GM12801 (cell line): Measurements from ENCODE around the gene WASF2.

Experiments used
- TF ChIP-seq, protein P1 (sequence below): IDR thresholded peaks from one replicate; pipeline ENCODE4 v1.5.1; 2011; ENCODE audit warnings: control low read depth; ENCODE audit not compliant: insufficient read length; ENCODE audit errors: extremely low read depth

WASF2 gene

DNA sequence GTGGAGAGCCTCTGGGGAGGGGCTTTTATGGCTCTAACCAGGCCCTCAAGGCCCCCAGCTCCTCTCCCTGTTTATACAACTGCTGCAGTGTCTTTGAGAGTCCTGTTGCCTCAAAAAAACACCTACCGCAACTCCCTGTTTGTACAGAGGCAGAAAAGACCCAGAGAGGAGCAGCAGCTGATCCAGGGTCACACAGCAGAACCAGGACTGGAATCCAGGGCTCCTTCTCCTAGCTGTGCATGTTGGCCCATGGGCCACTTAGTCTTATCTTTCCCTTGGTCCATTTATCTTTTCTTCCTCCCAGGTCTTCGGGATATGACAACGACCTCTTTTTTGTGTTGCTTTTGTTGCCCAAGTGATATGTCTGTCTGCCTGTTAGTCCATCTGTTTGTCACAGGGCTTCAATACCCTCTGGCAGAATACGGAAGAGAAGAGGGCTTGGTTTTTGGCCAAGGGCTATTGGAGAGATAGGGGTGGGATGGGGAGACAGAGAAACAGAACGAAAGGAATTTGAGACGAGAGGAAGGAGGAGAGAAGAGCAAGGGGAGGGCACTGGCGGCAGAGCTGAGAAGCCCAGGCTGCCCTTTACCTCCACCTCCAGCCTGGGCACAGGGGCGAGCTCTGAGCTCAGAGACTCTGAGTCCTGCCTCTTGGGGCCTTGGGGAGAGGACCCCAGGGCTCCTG lies 33.5 kb upstream of the WASF2 start:
- TF ChIP-seq, protein P1, sequence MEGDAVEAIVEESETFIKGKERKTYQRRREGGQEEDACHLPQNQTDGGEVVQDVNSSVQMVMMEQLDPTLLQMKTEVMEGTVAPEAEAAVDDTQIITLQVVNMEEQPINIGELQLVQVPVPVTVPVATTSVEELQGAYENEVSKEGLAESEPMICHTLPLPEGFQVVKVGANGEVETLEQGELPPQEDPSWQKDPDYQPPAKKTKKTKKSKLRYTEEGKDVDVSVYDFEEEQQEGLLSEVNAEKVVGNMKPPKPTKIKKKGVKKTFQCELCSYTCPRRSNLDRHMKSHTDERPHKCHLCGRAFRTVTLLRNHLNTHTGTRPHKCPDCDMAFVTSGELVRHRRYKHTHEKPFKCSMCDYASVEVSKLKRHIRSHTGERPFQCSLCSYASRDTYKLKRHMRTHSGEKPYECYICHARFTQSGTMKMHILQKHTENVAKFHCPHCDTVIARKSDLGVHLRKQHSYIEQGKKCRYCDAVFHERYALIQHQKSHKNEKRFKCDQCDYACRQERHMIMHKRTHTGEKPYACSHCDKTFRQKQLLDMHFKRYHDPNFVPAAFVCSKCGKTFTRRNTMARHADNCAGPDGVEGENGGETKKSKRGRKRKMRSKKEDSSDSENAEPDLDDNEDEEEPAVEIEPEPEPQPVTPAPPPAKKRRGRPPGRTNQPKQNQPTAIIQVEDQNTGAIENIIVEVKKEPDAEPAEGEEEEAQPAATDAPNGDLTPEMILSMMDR: no peak

- TF ChIP-seq, protein P1: no peak
Measured at GRCh38 chr1:27522432-27523336, 32.7 kb upstream of the WASF2 start.

DNA sequence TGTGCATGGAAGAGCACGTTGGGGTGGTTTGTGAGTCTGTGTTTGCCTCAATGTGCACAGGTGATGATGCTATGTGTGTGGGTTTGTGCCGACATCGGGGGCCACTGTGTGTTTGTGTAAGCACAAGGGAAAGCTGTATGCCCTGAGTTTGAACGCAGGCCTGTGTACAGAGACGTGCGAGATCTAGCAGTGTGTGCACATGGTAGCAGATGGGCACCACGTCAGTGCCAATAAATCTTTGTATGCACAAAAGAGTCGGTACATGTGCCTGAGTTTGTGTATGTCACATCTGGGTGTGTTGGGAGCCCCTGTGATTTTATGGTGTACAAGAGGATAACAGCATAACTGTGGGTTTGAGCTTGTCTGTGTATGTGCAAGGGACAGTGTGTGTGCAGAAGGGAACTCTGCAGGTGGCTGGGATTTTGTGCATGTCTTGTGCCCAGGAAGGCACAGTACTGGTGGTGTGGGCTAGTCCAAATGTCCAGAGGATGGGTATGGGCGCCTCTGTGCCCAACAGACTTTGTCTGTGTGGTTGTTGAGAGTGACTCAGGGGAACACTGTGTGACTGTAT lies 32.0 kb upstream of the WASF2 start:
- TF ChIP-seq, protein P1: no peak

DNA sequence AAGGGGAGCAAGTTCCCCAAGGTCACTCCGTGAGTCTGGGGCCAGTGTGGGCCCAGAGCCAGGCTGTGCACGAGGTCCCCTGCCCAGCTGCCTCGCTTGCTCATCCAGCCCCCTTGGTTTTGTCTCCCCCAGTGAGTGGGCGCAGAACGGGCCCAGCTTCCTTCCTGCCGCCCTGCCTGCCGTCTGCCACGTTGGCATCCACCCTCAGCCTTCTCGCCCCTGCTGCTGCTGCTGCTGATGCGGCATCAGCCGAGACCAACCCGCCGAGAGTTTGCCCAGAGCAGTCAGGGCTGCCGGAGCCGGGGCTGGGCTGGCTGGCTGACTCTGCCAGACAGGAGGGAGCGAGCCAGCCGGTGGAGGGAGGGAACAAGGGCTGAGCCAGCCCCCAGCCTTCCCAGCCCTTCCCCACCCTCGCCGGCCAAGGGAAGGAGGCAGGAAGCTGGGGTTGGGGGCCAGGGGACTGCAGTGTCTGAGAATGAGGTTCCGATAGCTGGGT lies 31.4 kb upstream of the WASF2 start:
- TF ChIP-seq, protein P1: no peak

DNA sequence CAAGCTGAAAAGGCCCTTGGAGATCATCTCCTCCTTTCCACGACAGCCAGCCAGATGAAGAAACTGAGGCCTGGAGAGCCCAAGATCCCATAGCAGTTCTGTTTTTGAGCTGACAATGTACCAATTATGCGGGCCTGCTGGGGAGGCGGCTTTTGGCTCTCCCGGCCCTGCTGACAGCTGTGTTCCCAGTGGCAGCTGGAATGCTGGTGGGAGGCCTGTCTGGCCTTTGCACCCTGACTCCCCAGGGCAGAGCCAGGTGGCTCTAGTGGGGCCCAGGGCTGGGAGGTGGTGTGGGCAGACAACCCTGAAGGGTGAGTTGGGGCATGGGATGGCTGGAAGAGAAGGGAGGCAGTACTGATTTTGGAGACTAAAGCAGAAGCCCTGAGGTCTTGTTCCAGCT lies 30.7 kb upstream of the WASF2 start:
- TF ChIP-seq, protein P1: no peak

- TF ChIP-seq, protein P1: no peak
Measured at GRCh38 chr1:27519331-27520258, 29.6 kb upstream of the WASF2 start.
